ENCODE data around the gene SPRYD4.

SPRYD4 gene

DNA sequence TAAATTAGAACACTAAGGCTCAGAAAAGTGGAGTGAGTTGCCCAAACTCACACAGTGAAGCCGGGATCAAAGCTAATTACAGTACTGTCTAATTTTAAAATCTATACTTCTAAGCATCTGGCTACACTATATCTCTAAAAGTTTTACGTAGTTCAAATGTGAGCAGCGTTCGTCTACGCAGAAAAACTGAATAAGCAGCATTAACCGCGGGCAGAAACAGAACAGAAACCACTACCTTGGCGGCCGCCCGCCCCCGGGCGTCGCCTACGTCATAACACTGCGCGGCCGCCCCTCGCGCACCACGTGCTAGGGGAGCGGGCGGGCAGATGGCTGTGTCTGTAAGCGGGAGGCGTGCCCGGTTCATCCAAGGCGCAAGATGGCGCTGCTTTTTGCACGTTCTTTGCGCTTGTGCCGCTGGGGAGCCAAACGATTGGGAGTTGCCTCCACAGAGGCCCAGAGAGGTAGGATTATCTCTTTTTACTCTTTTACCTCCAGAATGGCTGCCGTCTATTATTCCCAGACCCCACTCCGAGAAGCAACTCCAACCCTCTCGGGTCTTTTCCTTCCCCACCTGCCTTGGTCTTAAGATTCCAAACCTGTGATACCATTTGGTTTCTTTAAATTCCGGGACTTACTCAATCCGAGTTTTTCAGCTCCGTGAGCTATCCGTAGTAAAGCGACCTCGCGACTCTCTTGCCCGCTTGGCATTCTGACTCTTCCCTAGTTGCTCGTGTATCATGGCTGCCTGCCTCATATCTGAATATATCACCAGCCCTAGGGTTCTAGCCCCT, at the start of gene SPRYD4:
SPRYD4 (plus strand) TSS at position 363 of the 791 bp plus-strand sequence; CDS start at position 377, 14 bp downstream.
- peak; percentile 96 for DNase-seq
- H3K4me1 ChIP-seq (ENCODE audit: low read length) = peaks cover 11% of the 10 kb centered on the region; the same call in 1 of the 2 replicates
- peak within 1 kb of the TSS; percentile 86 for H3K27ac ChIP-seq (ENCODE audit: low read length)
- peaks cover 48% of the 10 kb centered on the region for H3K79me2 ChIP-seq (ENCODE audit: low read length)
- H3K4me3 ChIP-seq (ENCODE audit: low read length) = peak within 1 kb of the TSS; percentile 94
- H3K36me3 ChIP-seq (replicated peaks; ENCODE audit: insufficient read depth, low read length) = no peaks in the 10 kb centered on the region
- H3K9me3 ChIP-seq (replicated peaks; ENCODE audit: insufficient read depth, low read length) = no peaks in the 10 kb centered on the region
- H3K9me2 ChIP-seq (replicated peaks; ENCODE audit: insufficient read depth, low read length) = no peaks in the 10 kb centered on the region
- peak within 1 kb of the TSS; percentile 88 for H3K4me2 ChIP-seq (ENCODE audit: low read depth, low read length)
- peaks cover 12% of the 10 kb centered on the region for H3F3A ChIP-seq (ENCODE audit: insufficient read depth, low read length)
- H3K27me3 ChIP-seq (replicated peaks; ENCODE audit: insufficient read depth, low read length) = no peaks in the 10 kb centered on the region
- TF ChIP-seq, protein P1, sequence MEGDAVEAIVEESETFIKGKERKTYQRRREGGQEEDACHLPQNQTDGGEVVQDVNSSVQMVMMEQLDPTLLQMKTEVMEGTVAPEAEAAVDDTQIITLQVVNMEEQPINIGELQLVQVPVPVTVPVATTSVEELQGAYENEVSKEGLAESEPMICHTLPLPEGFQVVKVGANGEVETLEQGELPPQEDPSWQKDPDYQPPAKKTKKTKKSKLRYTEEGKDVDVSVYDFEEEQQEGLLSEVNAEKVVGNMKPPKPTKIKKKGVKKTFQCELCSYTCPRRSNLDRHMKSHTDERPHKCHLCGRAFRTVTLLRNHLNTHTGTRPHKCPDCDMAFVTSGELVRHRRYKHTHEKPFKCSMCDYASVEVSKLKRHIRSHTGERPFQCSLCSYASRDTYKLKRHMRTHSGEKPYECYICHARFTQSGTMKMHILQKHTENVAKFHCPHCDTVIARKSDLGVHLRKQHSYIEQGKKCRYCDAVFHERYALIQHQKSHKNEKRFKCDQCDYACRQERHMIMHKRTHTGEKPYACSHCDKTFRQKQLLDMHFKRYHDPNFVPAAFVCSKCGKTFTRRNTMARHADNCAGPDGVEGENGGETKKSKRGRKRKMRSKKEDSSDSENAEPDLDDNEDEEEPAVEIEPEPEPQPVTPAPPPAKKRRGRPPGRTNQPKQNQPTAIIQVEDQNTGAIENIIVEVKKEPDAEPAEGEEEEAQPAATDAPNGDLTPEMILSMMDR (IDR thresholded peaks at IDR 0.05; ENCODE audit: low read length) = peak; percentile 43
- TF ChIP-seq EZH2phosphoT487 (IDR thresholded peaks at IDR 0.05; ENCODE audit: low read length) = no peak
- TF ChIP-seq EZH2 (optimal IDR thresholded peaks at IDR 0.05; ENCODE audit: low read depth, low read length) = no peak
- H4K20me1 ChIP-seq (ENCODE audit: insufficient read depth, low read length) = no peaks in the 10 kb centered on the region
- H3K9ac ChIP-seq (ENCODE audit: low read length) = peak within 1 kb of the TSS; percentile 89
- H2AFZ ChIP-seq (ENCODE audit: low read length) = peak within 1 kb of the TSS; percentile 61

DNA sequence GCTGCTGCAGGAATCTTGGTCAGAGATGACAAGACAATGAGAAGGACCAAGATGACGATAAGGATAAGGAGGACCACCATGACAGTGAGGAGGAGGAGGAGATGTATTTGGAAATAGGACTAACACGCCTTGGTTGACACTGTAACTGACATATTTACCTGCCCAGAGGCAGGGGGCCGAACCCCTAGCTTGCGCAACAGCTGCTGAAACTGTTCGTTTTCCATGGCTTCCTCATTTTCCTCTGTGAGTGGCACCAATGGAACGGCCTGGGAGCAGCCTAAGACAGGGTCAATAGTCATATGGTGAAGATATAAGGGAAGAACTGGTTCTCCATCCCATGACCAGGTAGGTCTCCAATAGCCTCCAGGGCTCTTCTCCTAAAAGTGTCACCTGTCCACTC, 48.0 kb upstream of the SPRYD4 start:
- Histone ChIP-seq H3K27ac (ENCODE audit: low read length) (no peak overlapping the region), H3F3A (ENCODE audit: insufficient read depth, low read length) (no peaks in the 10 kb centered on the region), H3K9me2 (replicated peaks; ENCODE audit: insufficient read depth, low read length) (no peaks in the 10 kb centered on the region), H4K20me1 (ENCODE audit: insufficient read depth, low read length) (no peaks in the 10 kb centered on the region), H3K27me3 (replicated peaks; ENCODE audit: insufficient read depth, low read length) (no peaks in the 10 kb centered on the region), H3K4me2 (ENCODE audit: low read depth, low read length) (no peak overlapping the region), H3K9ac (ENCODE audit: low read length) (no peak overlapping the region), H3K36me3 (replicated peaks; ENCODE audit: insufficient read depth, low read length) (peaks cover 14% of the 10 kb centered on the region; the same call in 1 of the 2 replicates), H3K9me3 (replicated peaks; ENCODE audit: insufficient read depth, low read length) (no peaks in the 10 kb centered on the region), H2AFZ (ENCODE audit: low read length) (no peak overlapping the region), H3K4me3 (ENCODE audit: low read length) (no peak overlapping the region), H3K79me2 (ENCODE audit: low read length) (no peaks in the 10 kb centered on the region), H3K4me1 (ENCODE audit: low read length) (no peaks in the 10 kb centered on the region)
- TF ChIP-seq, protein P1 (IDR thresholded peaks at IDR 0.05; ENCODE audit: low read length) = no peak
- no peak for TF ChIP-seq EZH2 (optimal IDR thresholded peaks at IDR 0.05; ENCODE audit: low read depth, low read length)
- no peak for TF ChIP-seq EZH2phosphoT487 (IDR thresholded peaks at IDR 0.05; ENCODE audit: low read length)
- no peak for DNase-seq

GRCh38 chr12:56425193-56425592, 43.2 kb upstream of the SPRYD4 start:
- H3K4me3 ChIP-seq (ENCODE audit: low read length) = no peak overlapping the region
- H3F3A ChIP-seq (ENCODE audit: insufficient read depth, low read length) = no peaks in the 10 kb centered on the region
- H2AFZ ChIP-seq (ENCODE audit: low read length) = no peak overlapping the region
- DNase-seq = no peak
- no peaks in the 10 kb centered on the region for H4K20me1 ChIP-seq (ENCODE audit: insufficient read depth, low read length)
- no peaks in the 10 kb centered on the region for H3K79me2 ChIP-seq (ENCODE audit: low read length)
- TF ChIP-seq, protein P1 (IDR thresholded peaks at IDR 0.05; ENCODE audit: low read length) = no peak
- TF ChIP-seq EZH2 (optimal IDR thresholded peaks at IDR 0.05; ENCODE audit: low read depth, low read length) (no peak), EZH2phosphoT487 (IDR thresholded peaks at IDR 0.05; ENCODE audit: low read length) (no peak)
- H3K27ac ChIP-seq (ENCODE audit: low read length) = no peak overlapping the region
- H3K9me2 ChIP-seq (replicated peaks; ENCODE audit: insufficient read depth, low read length) = no peaks in the 10 kb centered on the region
- H3K4me2 ChIP-seq (ENCODE audit: low read depth, low read length) = no peak overlapping the region
- no peaks in the 10 kb centered on the region for H3K4me1 ChIP-seq (ENCODE audit: low read length)
- peaks cover 8% of the 10 kb centered on the region; the same call in 1 of the 2 replicates for H3K36me3 ChIP-seq (replicated peaks; ENCODE audit: insufficient read depth, low read length)
- H3K27me3 ChIP-seq (replicated peaks; ENCODE audit: insufficient read depth, low read length) = no peaks in the 10 kb centered on the region
- no peaks in the 10 kb centered on the region for H3K9me3 ChIP-seq (replicated peaks; ENCODE audit: insufficient read depth, low read length)
- no peak overlapping the region for H3K9ac ChIP-seq (ENCODE audit: low read length)
